Testis (tissue), 2 donors: Measurements from ENCODE around the gene USP14.

Experiments
- CTCF ChIP-seq, 3 experiments: fragments of 450-650 bp in 2 of 3; fragments of 200-600 bp in 1 of 3; sonication (generic) in 1 of 3; IDR thresholded peaks; one replicate each; pipeline ENCODE4 v1.5.1; 2016 to 2019; ENCODE audit warnings: antibody characterized with exemption in 3 of 3, mild to moderate bottlenecking in 2 of 3, moderate library complexity in 1 of 3
- POLR2A ChIP-seq: fragments of 450-650 bp; IDR thresholded peaks from one replicate; pipeline ENCODE4 v1.6.1; 2017; ENCODE audit warnings: antibody characterized with exemption, mild to moderate bottlenecking, moderate library complexity

GRCh38 chr18:227374-227773 is 69.0 kb downstream of the USP14 start:
- TF ChIP-seq CTCF (IDR thresholded peaks at IDR 0.05) (no peak), POLR2A (no peak)
